GM10266 (cell line): ENCODE results near the gene SSTR3.

Experiments
- DNase-seq: peaks from one replicate; pipeline ENCODE4 v3.0.0; 2012; ENCODE audit errors: extremely low spot score
- TF ChIP-seq, protein P1 (sequence below): IDR thresholded peaks from 2 replicates; pipeline ENCODE4 v1.5.1; 2012; ENCODE audit warnings: mild to moderate bottlenecking, low read depth; ENCODE audit not compliant: control insufficient read depth, insufficient read depth; ENCODE audit errors: missing control alignments

SSTR3 gene

DNA sequence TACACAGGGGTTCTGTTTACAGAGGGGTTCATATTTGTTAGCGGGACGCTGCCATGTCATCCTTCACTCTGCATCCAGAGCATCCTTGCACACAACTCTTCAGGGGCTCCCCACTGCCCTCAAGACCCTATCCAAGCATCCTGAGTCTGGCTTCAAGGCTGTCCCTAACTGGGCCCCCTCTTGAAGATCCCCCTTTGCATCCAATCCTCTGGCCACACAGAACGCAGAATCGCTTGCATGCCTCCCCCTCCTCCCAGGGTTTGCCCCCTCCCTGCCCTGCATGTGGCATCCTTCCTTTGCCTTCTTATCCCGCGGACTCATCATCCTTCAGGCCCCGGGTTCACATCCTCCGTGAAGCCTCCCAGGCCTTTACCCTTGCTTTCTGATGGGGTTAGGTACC is 42.9 kb downstream of the SSTR3 start:
- DNase-seq, result no peak
- TF ChIP-seq, protein P1, sequence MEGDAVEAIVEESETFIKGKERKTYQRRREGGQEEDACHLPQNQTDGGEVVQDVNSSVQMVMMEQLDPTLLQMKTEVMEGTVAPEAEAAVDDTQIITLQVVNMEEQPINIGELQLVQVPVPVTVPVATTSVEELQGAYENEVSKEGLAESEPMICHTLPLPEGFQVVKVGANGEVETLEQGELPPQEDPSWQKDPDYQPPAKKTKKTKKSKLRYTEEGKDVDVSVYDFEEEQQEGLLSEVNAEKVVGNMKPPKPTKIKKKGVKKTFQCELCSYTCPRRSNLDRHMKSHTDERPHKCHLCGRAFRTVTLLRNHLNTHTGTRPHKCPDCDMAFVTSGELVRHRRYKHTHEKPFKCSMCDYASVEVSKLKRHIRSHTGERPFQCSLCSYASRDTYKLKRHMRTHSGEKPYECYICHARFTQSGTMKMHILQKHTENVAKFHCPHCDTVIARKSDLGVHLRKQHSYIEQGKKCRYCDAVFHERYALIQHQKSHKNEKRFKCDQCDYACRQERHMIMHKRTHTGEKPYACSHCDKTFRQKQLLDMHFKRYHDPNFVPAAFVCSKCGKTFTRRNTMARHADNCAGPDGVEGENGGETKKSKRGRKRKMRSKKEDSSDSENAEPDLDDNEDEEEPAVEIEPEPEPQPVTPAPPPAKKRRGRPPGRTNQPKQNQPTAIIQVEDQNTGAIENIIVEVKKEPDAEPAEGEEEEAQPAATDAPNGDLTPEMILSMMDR, result no peak

DNA sequence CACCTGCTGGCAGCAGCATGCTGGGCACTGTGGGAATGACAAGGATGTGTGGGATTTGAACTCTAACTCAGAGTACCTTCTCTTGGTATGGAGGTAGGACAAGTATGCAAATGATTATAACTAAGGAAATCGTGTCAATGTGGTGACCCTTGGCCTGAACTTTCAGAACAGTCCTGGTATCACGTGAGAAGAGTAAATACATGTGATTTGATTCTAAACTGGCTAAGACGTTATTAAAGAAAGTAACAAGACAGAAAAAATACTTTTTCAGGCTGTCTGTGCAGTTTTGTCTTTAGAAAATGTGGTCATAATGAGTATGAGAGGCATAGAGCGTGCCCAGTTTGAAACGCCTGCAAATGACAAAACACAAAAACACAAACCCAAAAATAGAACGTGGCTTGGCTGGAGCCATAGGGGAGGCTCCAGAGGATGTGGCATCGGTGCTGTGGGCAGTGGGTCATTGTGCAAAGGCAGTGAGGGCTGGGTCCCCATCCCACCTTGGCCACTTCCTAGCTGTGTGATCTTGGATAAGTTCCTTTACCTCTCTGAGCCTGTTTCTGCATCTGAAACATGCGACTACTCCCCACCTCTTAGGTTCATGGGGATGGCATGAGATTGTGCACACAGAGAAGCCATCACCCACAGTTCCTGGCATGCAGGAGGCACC is 44.2 kb downstream of the SSTR3 start:
- DNase-seq, result no peak
- TF ChIP-seq, protein P1, result no peak

DNA sequence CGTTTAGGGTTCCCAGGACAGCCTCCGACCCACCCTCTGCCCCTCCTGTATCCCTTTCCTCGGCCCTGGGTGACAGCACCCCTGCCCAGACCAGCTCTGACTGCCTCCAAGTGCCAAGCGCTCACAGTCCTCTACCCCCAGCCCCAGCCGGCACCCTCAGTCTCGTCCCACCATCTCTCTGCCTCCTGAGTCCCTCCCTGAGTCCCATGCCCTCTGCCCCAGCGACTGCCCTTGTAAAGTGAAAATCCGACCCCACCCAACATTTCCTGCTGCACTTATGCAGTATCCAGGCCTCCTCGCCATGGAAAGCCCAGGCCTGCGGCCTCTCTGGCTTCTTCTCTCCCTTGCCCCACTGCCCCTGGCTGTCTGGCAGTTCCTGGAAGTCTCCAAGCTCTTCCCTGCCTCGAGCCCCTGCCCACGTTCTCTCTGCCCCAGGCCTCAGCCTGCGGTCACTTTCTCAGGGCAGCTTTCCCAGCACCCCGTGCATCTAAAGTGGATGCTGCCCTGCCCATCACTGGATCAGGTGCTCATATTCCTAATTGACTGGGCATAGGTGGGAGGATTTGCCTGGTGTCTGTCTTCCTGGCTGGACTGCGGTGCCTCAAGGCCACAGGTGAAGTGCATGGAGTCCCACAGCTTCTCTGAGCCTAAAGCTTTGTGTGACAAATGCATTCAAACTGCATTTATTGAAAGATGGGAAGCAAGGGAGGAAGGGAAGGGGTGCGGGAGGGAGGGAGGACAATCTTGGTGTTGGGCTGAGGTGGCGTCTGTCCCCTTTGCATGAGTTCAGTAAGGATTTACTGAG is 44.9 kb downstream of the SSTR3 start:
- TF ChIP-seq, protein P1, result no peak
- DNase-seq, result no peak

DNA sequence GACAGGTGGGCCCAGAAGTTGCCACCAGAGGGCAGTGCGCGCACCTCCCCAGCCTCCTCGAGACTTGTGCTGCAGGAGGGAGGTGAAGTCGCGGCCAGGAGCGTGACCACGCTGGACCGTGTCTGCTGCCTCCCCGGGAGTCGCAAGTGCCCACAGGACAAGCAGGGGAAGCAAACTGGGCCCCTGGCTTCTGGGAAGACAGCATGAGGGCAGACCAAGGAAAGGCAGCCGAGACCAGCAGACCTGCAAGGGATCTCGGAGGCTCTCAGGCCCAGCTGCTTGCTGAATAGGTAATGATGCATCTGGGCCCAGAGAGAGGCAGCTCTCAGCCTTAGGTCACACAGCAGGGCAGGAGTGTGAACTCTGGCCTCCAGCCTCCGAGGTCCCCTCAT is 45.6 kb downstream of the SSTR3 start:
- peak; percentile 77 for DNase-seq
- TF ChIP-seq, protein P1, result peak; percentile 95

DNA sequence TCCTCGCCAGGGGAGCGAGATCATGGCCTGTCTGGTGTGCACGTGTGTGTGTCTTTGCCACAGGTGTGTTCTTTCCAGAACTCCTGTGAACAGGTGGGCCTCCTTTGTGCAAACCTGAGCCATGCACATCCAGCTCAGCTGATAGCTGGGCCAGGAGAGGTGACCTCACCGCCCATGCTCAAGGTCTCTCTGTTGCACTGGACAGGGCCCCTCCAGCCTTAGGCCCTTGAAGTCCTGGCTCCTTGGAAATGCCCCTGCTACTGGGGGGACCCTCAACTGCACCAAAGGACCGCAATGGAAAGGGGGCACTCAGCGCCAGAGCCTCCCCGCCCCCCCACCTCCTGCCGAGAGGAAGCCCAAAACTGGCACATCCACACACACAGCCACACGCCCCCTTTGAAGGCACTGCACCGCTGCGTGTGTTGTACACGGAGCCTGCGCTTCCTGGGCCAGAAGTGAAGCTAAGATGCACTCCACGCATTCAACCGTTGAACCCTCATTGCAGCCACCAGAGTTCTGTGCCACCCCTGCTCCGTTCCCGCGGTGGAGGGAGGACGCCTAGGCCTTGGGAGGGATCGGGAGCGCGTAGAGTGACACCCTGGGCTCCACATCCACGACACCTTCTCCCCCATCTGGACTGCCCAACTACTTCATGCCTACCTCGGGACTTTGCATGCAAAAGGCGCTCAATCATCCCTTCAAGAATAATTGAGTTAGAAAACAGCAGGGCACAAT is 46.2 kb downstream of the SSTR3 start:
- TF ChIP-seq, protein P1, result no peak
- no peak for DNase-seq

DNA sequence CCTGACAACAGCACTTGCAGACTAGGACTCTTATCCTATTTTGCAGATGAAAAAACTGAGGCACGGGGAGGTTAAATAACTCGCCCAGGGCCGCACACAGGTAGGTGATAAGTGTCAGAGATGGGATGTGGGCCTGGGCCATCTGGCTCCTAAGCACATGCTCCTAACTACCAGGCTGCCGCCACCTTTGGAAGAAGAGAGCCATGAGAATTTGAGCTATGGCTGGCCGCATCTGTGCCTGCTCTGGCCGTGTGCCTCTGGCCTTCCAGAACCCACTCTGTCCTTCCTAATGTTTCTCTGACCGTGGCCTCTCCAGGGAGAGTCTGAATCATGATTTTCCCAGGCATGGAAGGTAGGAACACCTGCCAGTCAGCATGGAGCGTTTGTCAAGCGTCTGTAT is 47.2 kb downstream of the SSTR3 start:
- TF ChIP-seq, protein P1, result no peak
- no peak for DNase-seq
